Cardiac muscle cell (in vitro differentiated cells and primary cell): ENCODE measurements around the gene OR10G8. TPM values are rescaled to one million over a fixed set of nuclear protein-coding genes. Genes with fewer than 3 reads are reported as not detected.
"Not testable (repeated sequence)": the region's sequence is repeated elsewhere in the genome, so short reads cannot be mapped to it uniquely, and the experiment has no call there.

ENCODE experiments used
- DNase-seq, 2 donors: peaks; one replicate each; pipeline versions ENCODE4 v3.0.0 to v3.0.0-alpha.2; 2010 to 2017; ENCODE audit warnings: low read depth in 1 of 2, low spot score in 1 of 2
- H3K27ac ChIP-seq: fragments of 200-600 bp; sonication (generic); 2 replicates; pipeline ENCODE4 v1.5.1; 2016
- H3K27me3 ChIP-seq: fragments of 200-600 bp; sonication (generic); 2 replicates; pipeline ENCODE4 v1.6.0; 2016; ENCODE audit warnings: control low read depth
- H3K36me3 ChIP-seq: fragments of 200-600 bp; sonication (generic); 2 replicates; pipeline ENCODE4 v1.5.1; 2016; ENCODE audit warnings: control low read depth
- H3K4me1 ChIP-seq: fragments of 200-600 bp; sonication (generic); 2 replicates; pipeline ENCODE4 v1.8.1; 2017; ENCODE audit warnings: low read depth, mild to moderate bottlenecking, mixed run types
- H3K4me3 ChIP-seq: fragments of 200-600 bp; sonication (generic); 2 replicates; pipeline ENCODE4 v1.5.1; 2016; ENCODE audit warnings: mild to moderate bottlenecking
- H3K9me3 ChIP-seq: fragments of 200-600 bp; sonication (generic); 2 replicates; pipeline ENCODE4 v1.5.1; 2017; ENCODE audit warnings: low read depth, mild to moderate bottlenecking, control low read depth
- CTCF ChIP-seq: IDR thresholded peaks from 2 replicates; pipeline ENCODE4 v1.5.1; 2012; ENCODE audit warnings: low read depth, mild to moderate bottlenecking, low read length
- polyA plus RNA-seq: library from polyadenylated mRNA; unstranded; fragments of >200 nt; fragmentation: Nextera tagmentation; extraction: Ambion mirVana; gene quantifications from 2 replicates; pipeline ENCODE4 v1.2.1, GENCODE V29; 2016
- total RNA-seq: library from RNA; depleted of rRNA; stranded (reverse); fragments of >200 nt; gene quantifications from 2 replicates; pipeline ENCODE4 v1.2.3, GENCODE V29; 2016

OR10G8 gene
- total RNA-seq = not detected in 2 replicates
- not detected in 2 replicates for polyA plus RNA-seq

DNA sequence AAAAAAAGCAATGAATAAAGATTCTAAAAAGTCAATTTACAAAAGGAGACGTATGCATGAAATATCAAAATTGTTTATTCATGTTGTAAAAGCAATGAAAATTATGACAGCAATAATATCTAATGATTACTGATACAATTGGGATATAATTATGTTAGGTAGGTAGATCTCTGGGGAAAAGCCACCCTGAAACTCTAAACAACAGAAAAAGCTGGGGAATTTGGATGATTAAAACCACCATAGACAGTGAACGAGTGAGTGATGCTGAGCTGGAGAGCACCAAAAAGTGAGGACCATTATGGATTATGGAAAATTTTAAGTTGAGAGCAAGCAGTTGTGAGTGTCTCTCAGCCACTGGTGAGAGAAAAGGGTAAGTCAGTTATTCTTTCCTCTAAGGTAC is at the start of gene OR10G8:
OR10G8 (plus strand) TSS at position 301 of the 400 bp plus-strand sequence. CDS start 2,825 bp downstream, outside the sequence.
- no peak for TF ChIP-seq CTCF
- no peak within 1 kb of the TSS for H3K4me3 ChIP-seq
- no peak for DNase-seq
- H3K9me3 ChIP-seq = no peaks in the 10 kb centered on the region
- no peaks in the 10 kb centered on the region for H3K27me3 ChIP-seq
- no peaks in the 10 kb centered on the region for H3K36me3 ChIP-seq
- H3K4me1 ChIP-seq = no peaks in the 10 kb centered on the region
- H3K27ac ChIP-seq = no peak within 1 kb of the TSS

DNA sequence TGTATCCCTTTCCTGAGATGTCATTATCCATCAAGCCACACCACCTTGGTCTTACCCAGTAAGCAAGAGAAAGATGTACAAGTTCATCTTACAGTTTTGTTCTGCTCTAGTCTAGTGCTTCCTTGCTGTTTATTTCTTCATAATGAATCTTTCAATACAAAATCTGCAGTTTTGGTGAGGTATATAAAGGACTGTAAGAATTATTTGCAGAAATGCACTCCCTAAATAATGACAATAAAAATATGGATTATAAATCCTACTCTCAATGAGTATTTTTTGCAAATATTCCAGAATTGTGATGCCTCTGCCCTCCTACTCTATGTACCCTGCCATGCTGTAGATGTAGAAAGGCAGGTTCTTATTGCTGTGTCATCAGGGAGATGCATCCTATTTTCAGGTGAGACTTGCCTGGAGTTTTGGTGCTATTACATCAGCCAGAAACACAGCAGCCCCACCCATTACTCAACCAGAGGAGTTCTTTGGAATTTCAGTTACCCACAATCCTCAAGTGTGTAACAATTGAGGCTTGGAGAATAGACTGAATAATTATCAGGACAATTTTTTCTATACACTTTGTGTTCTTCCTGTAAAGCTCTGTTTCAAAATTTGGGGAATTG is 48.8 kb upstream of the OR10G8 start, which contains the start of gene OR10S1:
OR10S1 (minus strand) TSS at position 51 of the 617 bp plus-strand sequence. CDS start 117 bp downstream, outside the sequence.
- no peaks in the 10 kb centered on the region for H3K9me3 ChIP-seq
- H3K4me3 ChIP-seq = no peak within 1 kb of the TSS
- TF ChIP-seq CTCF = no peak
- no peaks in the 10 kb centered on the region for H3K4me1 ChIP-seq
- no peaks in the 10 kb centered on the region for H3K27me3 ChIP-seq
- H3K27ac ChIP-seq = no peak within 1 kb of the TSS
- DNase-seq = peak in 1 of 2 donors; percentile 6
- H3K36me3 ChIP-seq = no peaks in the 10 kb centered on the region

DNA sequence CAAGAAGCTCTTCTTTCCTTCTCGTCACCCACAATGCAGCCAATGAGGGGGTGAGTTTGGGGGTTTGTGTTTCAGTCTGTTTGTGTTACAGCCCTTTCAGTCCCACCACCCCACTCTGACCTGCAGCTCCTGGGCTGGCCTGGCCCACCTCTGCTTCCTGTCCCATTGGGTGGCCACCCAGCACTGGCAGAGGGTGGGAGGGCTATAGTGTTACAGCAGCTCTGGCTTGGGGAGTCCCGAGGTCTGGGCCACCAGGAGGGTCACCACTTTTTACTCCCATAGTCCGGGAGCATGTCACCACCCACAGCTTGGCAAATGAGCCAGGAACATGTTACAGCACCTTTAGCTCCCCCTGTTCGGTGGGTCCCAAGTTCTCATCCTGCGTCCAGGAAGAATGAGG is 47.3 kb upstream of the OR10G8 start:
- no peaks in the 10 kb centered on the region for H3K4me1 ChIP-seq
- H3K27ac ChIP-seq = no peak overlapping the region
- H3K9me3 ChIP-seq = no peaks in the 10 kb centered on the region
- no peak for TF ChIP-seq CTCF
- no peak overlapping the region for H3K4me3 ChIP-seq
- no peaks in the 10 kb centered on the region for H3K27me3 ChIP-seq
- H3K36me3 ChIP-seq = no peaks in the 10 kb centered on the region
- DNase-seq = no peak

GRCh38 chr11:123995119-123995518 is 31.5 kb upstream of the OR10G8 start, which contains the start of gene OR10G6:
Gene OR10G6 (minus strand): TSS chr11:123995161. CDS start chr11:123995161, 0 bp downstream.
- Histone ChIP-seq H3K27ac (no peak within 1 kb of the TSS), H3K27me3 (no peaks in the 10 kb centered on the region), H3K4me1 (peaks cover 11% of the 10 kb centered on the region), H3K36me3 (no peaks in the 10 kb centered on the region), H3K9me3 (no peaks in the 10 kb centered on the region), H3K4me3 (no peak within 1 kb of the TSS)
- DNase-seq = no peak
- TF ChIP-seq CTCF = no peak

DNA sequence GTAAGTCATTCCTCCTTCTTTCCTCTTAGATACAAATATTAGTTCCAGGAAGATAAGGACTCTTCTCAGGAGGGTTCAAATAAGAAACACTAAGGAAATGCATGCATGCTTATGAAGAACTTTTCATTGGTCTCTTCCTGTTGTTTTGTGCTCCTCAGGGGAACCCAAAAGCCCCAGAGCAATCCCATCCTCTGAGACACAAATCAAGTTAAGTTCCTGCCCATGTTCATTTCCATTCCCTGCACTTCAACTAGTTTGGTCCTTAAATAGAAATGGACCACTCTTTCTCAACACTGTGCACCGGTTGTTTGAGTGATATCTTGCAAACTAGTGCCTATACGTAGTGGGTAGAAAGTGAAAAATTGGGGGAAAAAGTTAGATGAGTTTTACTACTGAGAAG is 13.9 kb upstream of the OR10G8 start, which contains the start of gene OR10G4:
OR10G4 (plus strand) TSS at position 301 of the 400 bp plus-strand sequence. CDS start 2,578 bp downstream, outside the sequence.
- no peaks in the 10 kb centered on the region for H3K4me1 ChIP-seq
- no peak for DNase-seq
- no peaks in the 10 kb centered on the region for H3K27me3 ChIP-seq
- H3K4me3 ChIP-seq = no peak within 1 kb of the TSS
- H3K36me3 ChIP-seq = no peaks in the 10 kb centered on the region
- H3K9me3 ChIP-seq = no peaks in the 10 kb centered on the region
- H3K27ac ChIP-seq = no peak within 1 kb of the TSS
- TF ChIP-seq CTCF = no peak

DNA sequence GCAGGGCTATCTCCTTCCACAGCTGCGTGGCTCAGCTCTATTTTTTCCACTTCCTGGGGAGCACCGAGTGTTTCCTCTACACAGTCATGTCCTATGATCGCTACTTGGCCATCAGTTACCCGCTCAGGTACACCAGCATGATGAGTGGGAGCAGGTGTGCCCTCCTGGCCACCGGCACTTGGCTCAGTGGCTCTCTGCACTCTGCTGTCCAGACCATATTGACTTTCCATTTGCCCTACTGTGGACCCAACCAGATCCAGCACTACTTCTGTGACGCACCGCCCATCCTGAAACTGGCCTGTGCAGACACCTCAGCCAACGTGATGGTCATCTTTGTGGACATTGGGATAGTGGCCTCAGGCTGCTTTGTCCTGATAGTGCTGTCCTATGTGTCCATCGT is 10.8 kb upstream of the OR10G8 start:
- not testable (repeated sequence) for DNase-seq, H3K36me3 ChIP-seq, H3K27me3 ChIP-seq, H3K4me3 ChIP-seq, H3K4me1 ChIP-seq, H3K9me3 ChIP-seq, H3K27ac ChIP-seq
